ENCODE measurements around the gene CHST4.

GRCh38 chr16:71524566-71525553, 1.4 kb upstream of the CHST4 start:
- no peak for TF ChIP-seq CTCF (IDR thresholded peaks at IDR 0.05)
- TF ChIP-seq POLR2A (IDR thresholded peaks at IDR 0.05) = no peak
